Dendritic cell treated with granulocyte-macrophage colony-stimulating factor and Interleukin-4, amounts not matched to agents 40 ng/mL and 50 ng/mL, for 4 days (primary cell): ENCODE results near the gene C6orf58.

Experiments used
- H3K27ac Mint-ChIP-seq: one replicate; pipeline ENCODE4 v1.8.0; 2022; ENCODE audit warnings: mild to moderate bottlenecking, mixed read lengths
- H3K27me3 Mint-ChIP-seq: one replicate; pipeline ENCODE4 v1.8.0; 2022; ENCODE audit warnings: mild to moderate bottlenecking, mixed read lengths
- H3K36me3 Mint-ChIP-seq: one replicate; pipeline ENCODE4 v1.8.0; 2022; ENCODE audit warnings: low read depth, mixed read lengths
- H3K4me1 Mint-ChIP-seq: one replicate; pipeline ENCODE4 v1.8.0; 2022; ENCODE audit warnings: low read depth, mixed read lengths
- H3K4me3 Mint-ChIP-seq: one replicate; pipeline ENCODE4 v1.8.0; 2022; ENCODE audit warnings: mild to moderate bottlenecking, moderate library complexity, mixed read lengths
- H3K9me3 Mint-ChIP-seq: one replicate; pipeline ENCODE4 v1.8.0; 2022; ENCODE audit warnings: mixed read lengths
- intact Hi-C: fragments of 100-400 bp; cut with micrococcal nuclease; formaldehyde crosslinking; loops from one replicate; pipeline ENCODE4 v1.15.0; 2022

The C6orf58 gene

GRCh38 chr6:127576874-127577273 lies at the start of gene C6orf58:
TSS of gene C6orf58 (plus strand) at chr6:127577174. CDS start at chr6:127577186, 12 bp downstream.
- Mint-ChIP-seq H3K36me3 (no peaks in the 10 kb centered on the region), H3K27me3 (no peaks in the 10 kb centered on the region), H3K4me1 (peaks cover 5% of the 10 kb centered on the region), H3K9me3 (no peaks in the 10 kb centered on the region), H3K27ac (no peak within 1 kb of the TSS), H3K4me3 (no peak within 1 kb of the TSS)
- intact Hi-C loops, result no loop called here

GRCh38 chr6:127533011-127533410 lies 44.0 kb upstream of the C6orf58 start:
- Mint-ChIP-seq H3K9me3 (no peaks in the 10 kb centered on the region), H3K27me3 (peaks cover 15% of the 10 kb centered on the region), H3K4me1 (peaks cover 7% of the 10 kb centered on the region), H3K27ac (no peak overlapping the region), H3K36me3 (no peaks in the 10 kb centered on the region), H3K4me3 (no peak overlapping the region)
- intact Hi-C loops, result no loop called here

- no peak overlapping the region for H3K27ac Mint-ChIP-seq
- H3K27me3 Mint-ChIP-seq, result peaks cover 14% of the 10 kb centered on the region
- intact Hi-C loops, result no loop called here
- H3K4me1 Mint-ChIP-seq, result peaks cover 7% of the 10 kb centered on the region
- no peaks in the 10 kb centered on the region for H3K9me3 Mint-ChIP-seq
- H3K4me3 Mint-ChIP-seq, result no peak overlapping the region
- H3K36me3 Mint-ChIP-seq, result no peaks in the 10 kb centered on the region
Observed at GRCh38 chr6:127533736-127534135, 43.2 kb upstream of the C6orf58 start.

- Mint-ChIP-seq H3K27ac (no peak overlapping the region), H3K4me3 (no peak overlapping the region), H3K9me3 (no peaks in the 10 kb centered on the region), H3K36me3 (no peaks in the 10 kb centered on the region), H3K27me3 (peaks cover 11% of the 10 kb centered on the region), H3K4me1 (peaks cover 7% of the 10 kb centered on the region)
- intact Hi-C loops, result loop anchor here (1.0 to 5.0 kb wide), 3 partner anchors 74 to 352 kb away; no protein-coding TSS in a partner anchor
Observed at GRCh38 chr6:127538750-127539264, 38.2 kb upstream of the C6orf58 start.

GRCh38 chr6:127539272-127539671 lies 37.7 kb upstream of the C6orf58 start:
- H3K27ac Mint-ChIP-seq, result no peak overlapping the region
- no peak overlapping the region for H3K4me3 Mint-ChIP-seq
- H3K4me1 Mint-ChIP-seq, result peaks cover 7% of the 10 kb centered on the region
- intact Hi-C loops, result loop anchor here (1.0 to 5.0 kb wide), 3 partner anchors 74 to 352 kb away; no protein-coding TSS in a partner anchor
- H3K36me3 Mint-ChIP-seq, result no peaks in the 10 kb centered on the region
- peaks cover 11% of the 10 kb centered on the region for H3K27me3 Mint-ChIP-seq
- H3K9me3 Mint-ChIP-seq, result no peaks in the 10 kb centered on the region

- no peaks in the 10 kb centered on the region for H3K9me3 Mint-ChIP-seq
- H3K27ac Mint-ChIP-seq, result no peak overlapping the region
- no peak overlapping the region for H3K4me3 Mint-ChIP-seq
- H3K4me1 Mint-ChIP-seq, result no peaks in the 10 kb centered on the region
- no peaks in the 10 kb centered on the region for H3K36me3 Mint-ChIP-seq
- H3K27me3 Mint-ChIP-seq, result peaks cover 30% of the 10 kb centered on the region
- intact Hi-C loops, result no loop called here
Observed at GRCh38 chr6:127547215-127547614, 29.8 kb upstream of the C6orf58 start.

- Mint-ChIP-seq H3K4me1 (no peaks in the 10 kb centered on the region), H3K36me3 (no peaks in the 10 kb centered on the region), H3K27ac (no peak overlapping the region), H3K4me3 (no peak overlapping the region), H3K9me3 (no peaks in the 10 kb centered on the region), H3K27me3 (peaks cover 30% of the 10 kb centered on the region)
- intact Hi-C loops, result no loop called here
Observed at GRCh38 chr6:127547904-127548649, 28.9 kb upstream of the C6orf58 start.

- Mint-ChIP-seq H3K27me3 (peaks cover 24% of the 10 kb centered on the region), H3K36me3 (no peaks in the 10 kb centered on the region), H3K4me1 (no peaks in the 10 kb centered on the region), H3K4me3 (no peak overlapping the region), H3K27ac (no peak overlapping the region), H3K9me3 (no peaks in the 10 kb centered on the region)
- intact Hi-C loops, result no loop called here
Observed at GRCh38 chr6:127550403-127550802, 26.6 kb upstream of the C6orf58 start.

GRCh38 chr6:127554435-127555006 lies 22.5 kb upstream of the C6orf58 start:
- peaks cover 19% of the 10 kb centered on the region for H3K27me3 Mint-ChIP-seq
- H3K4me3 Mint-ChIP-seq, result no peak overlapping the region
- no peaks in the 10 kb centered on the region for H3K9me3 Mint-ChIP-seq
- H3K4me1 Mint-ChIP-seq, result no peaks in the 10 kb centered on the region
- H3K27ac Mint-ChIP-seq, result no peak overlapping the region
- H3K36me3 Mint-ChIP-seq, result no peaks in the 10 kb centered on the region
- intact Hi-C loops, result no loop called here

- intact Hi-C loops, result no loop called here
- H3K36me3 Mint-ChIP-seq, result no peaks in the 10 kb centered on the region
- H3K4me3 Mint-ChIP-seq, result no peak overlapping the region
- no peaks in the 10 kb centered on the region for H3K9me3 Mint-ChIP-seq
- H3K4me1 Mint-ChIP-seq, result no peaks in the 10 kb centered on the region
- no peaks in the 10 kb centered on the region for H3K27me3 Mint-ChIP-seq
- H3K27ac Mint-ChIP-seq, result no peak overlapping the region
Observed at GRCh38 chr6:127561660-127562059, 15.3 kb upstream of the C6orf58 start.

GRCh38 chr6:127564761-127565160 lies 12.2 kb upstream of the C6orf58 start:
- H3K27me3 Mint-ChIP-seq, result no peaks in the 10 kb centered on the region
- intact Hi-C loops, result no loop called here
- H3K27ac Mint-ChIP-seq, result no peak overlapping the region
- H3K36me3 Mint-ChIP-seq, result no peaks in the 10 kb centered on the region
- H3K4me3 Mint-ChIP-seq, result no peak overlapping the region
- no peaks in the 10 kb centered on the region for H3K9me3 Mint-ChIP-seq
- H3K4me1 Mint-ChIP-seq, result no peaks in the 10 kb centered on the region

- Mint-ChIP-seq H3K4me1 (no peaks in the 10 kb centered on the region), H3K4me3 (no peak overlapping the region), H3K27me3 (no peaks in the 10 kb centered on the region), H3K27ac (no peak overlapping the region), H3K36me3 (no peaks in the 10 kb centered on the region), H3K9me3 (no peaks in the 10 kb centered on the region)
- intact Hi-C loops, result no loop called here
Observed at GRCh38 chr6:127566119-127566518, 10.9 kb upstream of the C6orf58 start.

GRCh38 chr6:127566651-127567050 lies 10.3 kb upstream of the C6orf58 start:
- Mint-ChIP-seq H3K4me3 (no peak overlapping the region), H3K4me1 (no peaks in the 10 kb centered on the region), H3K27ac (no peak overlapping the region), H3K27me3 (no peaks in the 10 kb centered on the region), H3K9me3 (no peaks in the 10 kb centered on the region), H3K36me3 (no peaks in the 10 kb centered on the region)
- intact Hi-C loops, result no loop called here

GRCh38 chr6:127567476-127567875 lies 9.5 kb upstream of the C6orf58 start:
- H3K4me3 Mint-ChIP-seq, result no peak overlapping the region
- H3K27ac Mint-ChIP-seq, result no peak overlapping the region
- no peaks in the 10 kb centered on the region for H3K27me3 Mint-ChIP-seq
- intact Hi-C loops, result no loop called here
- no peaks in the 10 kb centered on the region for H3K36me3 Mint-ChIP-seq
- no peaks in the 10 kb centered on the region for H3K9me3 Mint-ChIP-seq
- H3K4me1 Mint-ChIP-seq, result no peaks in the 10 kb centered on the region
